HG03097 (cell line): Measurements from ENCODE around the gene CLDN9.
A peak's percentile ranks its signal among the peaks of the same experiment; 100 is the strongest.

Experiments
- ATAC-seq: cut with Tn5 transposase; IDR thresholded peaks from one replicate; pipeline ENCODE4 v1.9.1; 2021; ENCODE audit not compliant: unreplicated experiment, low FRiP score

CLDN9 gene

DNA sequence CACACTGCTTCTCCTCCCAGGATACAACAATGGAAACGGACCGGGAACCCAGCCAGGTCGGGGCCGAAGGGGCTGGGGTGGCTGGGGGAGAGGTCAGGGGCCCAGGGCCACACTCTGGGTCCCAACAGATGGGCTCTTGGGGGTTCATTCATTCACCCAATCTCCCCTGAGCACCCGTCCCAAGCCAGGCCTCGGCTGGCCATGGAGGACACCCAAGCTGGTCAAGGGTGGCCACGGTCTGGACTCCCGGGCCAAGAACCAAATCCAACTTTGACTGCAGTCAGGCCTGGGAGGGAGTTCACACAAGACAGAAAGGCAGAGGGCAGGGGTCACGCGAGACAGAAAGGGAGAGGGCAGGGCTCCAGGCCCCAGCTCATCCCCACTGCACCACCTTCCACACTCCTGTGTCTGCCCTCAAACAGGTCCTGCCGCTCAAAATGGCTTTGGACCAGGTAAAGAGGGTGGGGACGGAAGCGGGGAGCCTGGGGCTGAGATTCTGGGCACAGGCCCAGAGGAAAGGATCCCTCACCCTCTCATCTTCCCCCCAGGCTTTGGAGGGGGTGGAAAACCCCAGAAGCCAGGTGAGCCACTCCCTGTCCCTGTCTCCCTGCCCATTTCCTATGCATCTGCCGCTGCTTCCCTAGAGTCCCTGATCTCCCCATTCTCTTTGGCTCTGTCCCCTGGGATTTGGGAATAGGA is 20.2 kb upstream of the CLDN9 start:
- no peak for ATAC-seq

- ATAC-seq, result no peak
These were observed 16.4 kb upstream of the CLDN9 start for GRCh38 chr16:2996298-2996697.

DNA sequence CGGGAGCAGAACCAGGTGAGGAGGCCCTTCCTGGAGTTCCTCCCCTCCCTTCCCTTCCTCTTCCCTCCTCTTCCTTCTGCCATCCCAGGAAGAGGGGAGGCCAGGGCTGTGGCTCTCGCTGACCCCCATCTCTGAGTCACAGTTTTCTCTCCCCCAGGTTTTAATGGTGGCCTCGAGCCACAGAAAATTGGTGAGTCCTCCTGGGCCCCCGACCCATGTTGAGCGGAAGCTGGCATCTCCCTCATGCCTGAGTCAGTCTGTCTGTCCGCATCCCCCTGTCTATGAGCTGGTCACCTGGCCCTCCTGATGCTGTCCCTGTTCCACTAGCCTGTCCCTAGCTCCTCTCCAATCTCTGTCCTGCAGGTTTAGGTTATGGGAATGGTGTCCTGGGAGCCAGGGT is 12.8 kb upstream of the CLDN9 start:
- no peak for ATAC-seq

DNA sequence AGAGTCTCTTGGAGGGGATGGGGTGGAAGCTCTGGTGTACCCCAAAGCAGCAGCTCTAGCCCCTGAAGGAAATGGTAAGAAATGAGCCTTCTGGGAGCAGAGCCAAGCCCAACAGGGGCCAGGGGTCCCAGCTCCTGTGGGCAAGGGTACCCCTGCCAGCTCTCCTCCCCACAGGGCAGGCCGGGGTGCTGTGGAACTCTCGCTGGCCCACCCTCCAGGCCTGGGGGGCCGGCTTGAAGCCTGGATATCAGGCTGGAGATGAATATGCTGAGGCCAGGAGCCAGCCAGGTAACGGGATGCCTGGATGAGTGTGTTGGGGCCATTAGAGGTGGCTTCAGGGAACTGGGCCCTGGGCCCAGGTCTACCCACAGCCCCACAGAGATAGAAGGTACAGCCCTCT is 12.2 kb upstream of the CLDN9 start:
- ATAC-seq, result no peak

- no peak for ATAC-seq
These were observed 11.4 kb upstream of the CLDN9 start for GRCh38 chr16:3001316-3001715.

DNA sequence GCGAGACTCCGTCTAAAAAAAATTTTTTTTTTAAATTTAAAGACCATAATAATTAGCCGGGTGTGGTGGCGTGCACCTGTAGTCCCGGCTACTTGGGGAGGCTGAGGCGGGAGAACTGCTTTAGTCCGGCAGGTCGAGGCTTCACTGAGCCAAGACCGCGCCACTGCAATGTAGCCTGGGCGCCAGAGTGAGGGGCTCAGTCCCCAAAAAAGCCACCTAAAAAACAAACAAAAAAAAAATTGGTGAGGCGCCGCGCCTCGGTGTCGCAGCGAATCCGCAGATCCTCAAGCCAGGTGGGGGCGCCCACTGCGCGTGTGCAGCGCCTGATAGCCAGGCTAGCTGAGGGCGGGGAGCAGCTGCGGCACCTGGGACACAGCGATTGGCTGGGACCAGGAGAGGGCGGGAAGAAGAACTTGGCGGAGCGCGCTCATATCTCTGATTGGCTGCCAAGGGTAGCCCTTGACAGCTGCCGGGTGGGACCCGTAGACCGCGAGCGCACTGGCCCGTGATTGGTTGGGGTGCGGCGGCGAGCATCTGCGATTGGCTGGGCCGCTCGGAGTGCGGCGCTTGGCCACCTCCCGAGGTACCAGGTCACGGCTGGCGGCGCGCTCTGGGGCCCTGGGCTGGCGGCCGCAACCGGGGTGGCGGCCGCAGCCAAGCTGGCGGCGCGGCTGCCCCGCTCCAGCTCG is 9.0 kb upstream of the CLDN9 start:
- peak; percentile 91 for ATAC-seq

- ATAC-seq, result peak; percentile 16
These were observed 8.4 kb upstream of the CLDN9 start for GRCh38 chr16:3004319-3004718.

DNA sequence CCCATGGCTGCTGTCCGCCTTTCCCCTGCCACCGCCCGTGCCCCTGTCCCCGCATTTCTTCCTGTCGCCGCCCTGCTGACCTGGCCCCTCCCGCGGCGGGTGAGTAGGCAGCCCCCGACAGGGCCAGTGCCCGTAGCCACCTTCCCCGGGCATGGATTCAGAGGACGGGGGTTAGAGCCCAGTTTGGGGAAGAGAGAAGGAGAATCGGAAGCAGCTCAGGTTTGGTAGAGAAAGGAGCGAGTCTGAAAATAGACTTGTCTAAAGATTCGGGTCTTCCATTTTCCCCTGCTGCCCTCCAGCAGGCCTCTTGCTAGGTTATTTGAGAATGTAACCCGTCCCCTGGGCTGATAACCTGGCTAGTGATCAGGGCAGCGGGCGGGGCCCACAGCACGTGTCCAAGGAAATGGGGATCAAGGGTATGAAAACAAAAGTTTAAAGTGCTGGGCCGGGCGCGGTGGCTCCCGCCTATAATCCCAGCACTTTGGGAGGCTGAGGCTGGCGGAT is 7.9 kb upstream of the CLDN9 start:
- no peak for ATAC-seq

GRCh38 chr16:3007059-3007956 is 5.4 kb upstream of the CLDN9 start:
- no peak for ATAC-seq

DNA sequence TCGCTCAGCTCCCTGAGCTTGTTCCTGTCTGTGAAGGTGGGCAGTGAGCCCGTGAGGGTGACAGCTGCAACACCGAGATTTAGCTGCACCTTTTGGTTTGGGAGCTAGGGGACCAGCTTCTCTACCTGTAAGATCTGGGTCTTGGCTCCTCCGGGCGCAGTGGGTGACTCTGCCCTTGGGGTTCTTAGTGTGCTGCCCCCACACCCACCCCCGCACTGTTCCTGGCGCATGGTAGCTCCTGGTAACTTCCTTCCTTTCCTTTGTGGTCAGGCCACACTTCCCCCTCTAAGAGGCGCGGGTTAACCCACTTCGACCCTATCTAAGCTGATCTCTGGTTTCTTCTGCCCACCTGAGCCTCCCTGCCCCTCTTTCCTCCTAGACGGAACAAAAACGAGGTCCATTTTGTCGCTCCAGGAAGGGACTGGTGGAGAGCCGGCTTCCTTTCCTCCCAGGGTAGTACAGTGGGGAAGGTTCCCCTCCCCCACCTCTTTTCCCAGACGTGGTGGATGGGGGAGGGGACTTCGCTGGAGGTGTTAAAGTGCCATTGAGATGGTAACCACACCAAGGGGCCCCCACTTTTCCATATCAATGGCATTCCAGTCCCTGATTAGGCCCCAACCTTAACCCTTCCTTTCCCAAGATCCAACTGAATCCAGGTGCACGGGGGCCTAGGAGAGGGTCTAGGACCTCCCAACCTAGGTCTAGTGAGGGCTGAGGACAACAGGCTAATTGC is 4.6 kb upstream of the CLDN9 start:
- no peak for ATAC-seq

GRCh38 chr16:3008690-3009037 is 4.1 kb upstream of the CLDN9 start:
- ATAC-seq, result no peak

DNA sequence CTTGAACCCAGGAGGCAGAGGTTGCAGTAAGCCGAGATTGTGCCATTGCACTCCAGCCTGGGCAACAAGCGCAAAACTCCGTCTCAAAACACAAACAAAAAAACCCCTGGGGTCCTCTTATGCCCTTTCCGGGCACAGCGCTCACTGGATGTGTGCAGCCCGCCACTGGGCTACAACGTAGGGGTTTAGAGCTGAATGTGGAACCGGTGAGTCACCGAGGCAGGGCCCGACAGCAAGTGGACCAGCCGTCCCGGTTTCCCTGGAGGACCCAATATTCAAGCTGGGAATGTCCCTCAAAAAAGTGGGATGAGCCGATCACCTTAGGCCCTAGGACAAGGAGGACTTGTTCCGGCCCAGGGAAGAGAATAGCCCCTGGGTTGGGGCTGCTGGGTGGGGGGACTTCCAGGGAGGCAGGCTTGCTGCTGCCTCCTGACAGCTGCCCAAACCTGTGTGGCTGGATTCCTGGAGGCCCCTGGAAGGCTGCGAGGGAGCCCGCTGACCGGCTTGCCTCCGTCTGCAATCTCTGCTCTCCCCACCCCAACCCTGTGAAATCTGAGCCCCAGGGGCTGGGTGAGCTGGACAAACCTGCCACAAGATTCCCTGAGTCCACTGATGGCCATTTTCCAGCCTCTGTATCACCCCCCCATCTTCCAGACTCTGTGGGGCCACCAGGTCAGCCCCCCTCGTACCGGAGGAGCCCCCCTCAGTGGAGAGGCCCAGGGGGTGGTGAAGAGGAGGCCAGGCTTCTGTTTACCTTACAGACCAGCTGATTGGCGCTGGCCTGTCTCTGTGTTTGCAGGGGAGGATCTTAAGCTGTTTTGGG is 2.9 kb upstream of the CLDN9 start:
- no peak for ATAC-seq

DNA sequence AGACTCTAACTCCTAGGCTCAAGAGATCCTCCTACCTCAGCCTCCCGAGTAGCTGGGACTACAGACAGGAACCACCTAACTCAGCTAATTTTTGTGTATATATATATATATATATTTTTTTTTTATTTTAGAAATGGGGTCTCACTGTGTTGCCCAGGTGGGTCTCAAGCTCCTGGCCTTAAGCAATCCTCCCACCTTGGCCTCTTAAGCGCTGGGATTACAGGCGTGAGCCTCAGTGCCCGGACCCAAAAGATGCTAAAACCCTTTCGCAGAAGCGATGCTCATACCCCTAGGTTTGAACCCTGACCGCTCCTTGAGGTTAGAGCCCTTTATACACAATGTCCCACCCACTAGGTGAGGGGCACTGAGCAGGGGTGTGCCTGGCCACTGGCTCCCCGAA is 2.2 kb upstream of the CLDN9 start:
- ATAC-seq, result no peak

GRCh38 chr16:3012246-3012645 is 477 bp upstream of the CLDN9 start:
- ATAC-seq, result no peak

DNA sequence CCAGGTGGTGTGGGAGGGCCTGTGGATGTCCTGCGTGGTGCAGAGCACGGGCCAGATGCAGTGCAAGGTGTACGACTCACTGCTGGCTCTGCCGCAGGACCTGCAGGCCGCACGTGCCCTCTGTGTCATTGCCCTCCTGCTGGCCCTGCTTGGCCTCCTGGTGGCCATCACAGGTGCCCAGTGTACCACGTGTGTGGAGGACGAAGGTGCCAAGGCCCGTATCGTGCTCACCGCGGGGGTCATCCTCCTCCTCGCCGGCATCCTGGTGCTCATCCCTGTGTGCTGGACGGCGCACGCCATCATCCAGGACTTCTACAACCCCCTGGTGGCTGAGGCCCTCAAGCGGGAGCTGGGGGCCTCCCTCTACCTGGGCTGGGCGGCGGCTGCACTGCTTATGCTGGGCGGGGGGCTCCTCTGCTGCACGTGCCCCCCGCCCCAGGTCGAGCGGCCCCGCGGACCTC is 798 bp downstream of the CLDN9 start:
- no peak for ATAC-seq

- no peak for ATAC-seq
These were observed 1.4 kb downstream of the CLDN9 start for GRCh38 chr16:3013998-3014690.

- no peak for ATAC-seq
These were observed 2.2 kb downstream of the CLDN9 start for GRCh38 chr16:3014971-3015370.

- ATAC-seq, result no peak
These were observed 3.3 kb downstream of the CLDN9 start for GRCh38 chr16:3015865-3016521.

DNA sequence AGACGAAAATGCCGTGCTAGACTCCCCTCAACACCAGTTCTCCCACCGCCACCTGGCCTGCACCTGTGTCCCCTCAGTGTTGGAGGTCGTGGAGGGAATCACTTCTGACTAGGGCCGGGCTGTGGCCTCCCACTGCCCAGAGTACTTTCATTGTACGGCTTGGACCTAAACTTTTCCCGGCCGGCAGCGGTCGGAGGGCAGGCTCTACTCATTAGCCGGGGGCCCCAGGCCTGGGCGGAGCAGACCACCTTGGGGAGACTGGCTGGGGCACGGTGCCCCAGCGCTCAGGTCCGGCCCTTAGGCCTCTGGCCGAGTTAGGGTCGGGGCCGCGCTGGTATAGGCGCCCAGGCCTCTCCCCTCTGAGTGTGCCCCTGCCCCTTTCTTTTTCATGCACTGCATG is 4.6 kb downstream of the CLDN9 start:
- no peak for ATAC-seq
